ENCODE measurements around the gene BUD13.

The BUD13 gene

DNA sequence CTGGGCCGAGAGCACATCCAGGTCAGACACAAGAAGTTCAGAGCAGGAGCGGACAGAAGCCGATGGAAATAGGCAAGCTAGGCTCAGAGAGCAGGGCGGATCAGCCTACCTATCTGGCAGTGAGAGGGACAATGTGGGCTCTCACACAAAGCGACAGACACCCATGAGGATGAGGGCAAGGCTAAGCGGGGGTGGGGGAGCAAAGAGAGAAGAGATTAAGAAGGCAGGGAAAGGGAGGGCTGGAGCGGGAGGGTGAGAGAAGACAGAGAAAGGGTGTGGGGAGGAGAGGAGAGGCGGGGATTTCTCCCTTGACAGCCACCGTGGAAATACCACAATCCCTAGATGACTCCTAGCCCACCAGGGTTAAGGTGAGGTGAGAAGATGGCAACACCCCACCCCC is 57.9 kb downstream of the BUD13 start:
- no peaks in the 10 kb centered on the region for H3K36me3 ChIP-seq (ENCODE audit: control insufficient read depth in 2 of 2, insufficient read depth in 1 of 2, low read length in 2 of 2)
- H3K4me3 ChIP-seq (ENCODE audit: low read depth, low read length), result no peak overlapping the region
- TF ChIP-seq ZNF18 (tag by site-specific recombination; IDR thresholded peaks at IDR 0.05) (no peak), ZNF747 (tag by site-specific recombination; IDR thresholded peaks at IDR 0.05) (no peak), ZNF544 (tag by site-specific recombination; IDR thresholded peaks at IDR 0.05) (no peak), ZNF664 (tag by site-specific recombination; IDR thresholded peaks at IDR 0.05) (no peak), ZNF132 (tag by site-specific recombination; IDR thresholded peaks at IDR 0.05; ENCODE audit: borderline replicate concordance) (no peak), ZNF548 (tag by site-specific recombination; IDR thresholded peaks at IDR 0.05) (no peak), ZNF23 (tag by site-specific recombination; IDR thresholded peaks at IDR 0.05; ENCODE audit: borderline replicate concordance) (no peak), ZNF24 (tag by site-specific recombination; IDR thresholded peaks at IDR 0.05) (no peak), ZNF558 (tag by site-specific recombination; IDR thresholded peaks at IDR 0.05) (no peak), ZBTB49 (tag by site-specific recombination; IDR thresholded peaks at IDR 0.05; ENCODE audit: low read depth) (no peak), ZFP37 (tag by site-specific recombination; IDR thresholded peaks at IDR 0.05) (no peak)
- TF ChIP-seq, protein P1, sequence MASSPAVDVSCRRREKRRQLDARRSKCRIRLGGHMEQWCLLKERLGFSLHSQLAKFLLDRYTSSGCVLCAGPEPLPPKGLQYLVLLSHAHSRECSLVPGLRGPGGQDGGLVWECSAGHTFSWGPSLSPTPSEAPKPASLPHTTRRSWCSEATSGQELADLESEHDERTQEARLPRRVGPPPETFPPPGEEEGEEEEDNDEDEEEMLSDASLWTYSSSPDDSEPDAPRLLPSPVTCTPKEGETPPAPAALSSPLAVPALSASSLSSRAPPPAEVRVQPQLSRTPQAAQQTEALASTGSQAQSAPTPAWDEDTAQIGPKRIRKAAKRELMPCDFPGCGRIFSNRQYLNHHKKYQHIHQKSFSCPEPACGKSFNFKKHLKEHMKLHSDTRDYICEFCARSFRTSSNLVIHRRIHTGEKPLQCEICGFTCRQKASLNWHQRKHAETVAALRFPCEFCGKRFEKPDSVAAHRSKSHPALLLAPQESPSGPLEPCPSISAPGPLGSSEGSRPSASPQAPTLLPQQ (tag by site-specific recombination; IDR thresholded peaks at IDR 0.05), result no peak
- H3K9me3 ChIP-seq (ENCODE audit: control insufficient read depth, insufficient read depth, low read depth, low read length), result no peaks in the 10 kb centered on the region
- CTCF ChIA-PET, result interaction anchor here (0.6 to 3.3 kb wide), 6 partner anchors 17 to 513 kb away, joined by 3 to 15 read pairs (median 4); no protein-coding TSS in a partner anchor
- POLR2A ChIA-PET, result no interaction called here
- H3K27ac ChIP-seq (ENCODE audit: extremely low read depth, low read depth, low read length), result no peak overlapping the region
- no peaks in the 10 kb centered on the region for H3K4me1 ChIP-seq (ENCODE audit: control insufficient read depth, insufficient read depth, low read length)

DNA sequence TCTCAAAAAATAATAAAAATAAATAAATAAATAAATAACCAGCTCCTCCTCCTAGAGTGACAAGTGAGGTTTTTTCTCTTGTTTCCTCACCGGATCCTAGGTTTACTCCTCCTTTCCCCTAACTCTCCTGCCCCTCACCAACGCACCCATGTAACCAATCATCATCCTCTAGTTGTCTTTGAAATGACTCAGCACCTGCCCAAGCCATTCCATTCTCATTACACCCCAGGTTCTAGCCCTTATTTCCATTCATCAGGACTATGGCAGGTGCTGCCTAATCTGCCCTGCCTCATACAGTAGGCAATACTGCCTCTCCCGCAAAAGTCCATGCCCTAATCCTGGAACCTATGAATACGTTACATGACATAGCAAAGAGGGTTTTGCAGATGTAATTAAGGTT is 60.4 kb downstream of the BUD13 start:
- CTCF ChIA-PET, result interaction anchor here (1.3 kb wide), 1 partner anchor 20 kb away, joined by 3 read pairs; no protein-coding TSS in a partner anchor
- Histone ChIP-seq H3K4me1 (ENCODE audit: control insufficient read depth, insufficient read depth, low read length) (no peaks in the 10 kb centered on the region), H3K36me3 (ENCODE audit: control insufficient read depth in 2 of 2, insufficient read depth in 1 of 2, low read length in 2 of 2) (no peaks in the 10 kb centered on the region), H3K4me3 (ENCODE audit: low read depth, low read length) (no peak overlapping the region), H3K9me3 (ENCODE audit: control insufficient read depth, insufficient read depth, low read depth, low read length) (no peaks in the 10 kb centered on the region), H3K27ac (ENCODE audit: extremely low read depth, low read depth, low read length) (no peak overlapping the region)
- POLR2A ChIA-PET, result no interaction called here
- TF ChIP-seq, protein P2, sequence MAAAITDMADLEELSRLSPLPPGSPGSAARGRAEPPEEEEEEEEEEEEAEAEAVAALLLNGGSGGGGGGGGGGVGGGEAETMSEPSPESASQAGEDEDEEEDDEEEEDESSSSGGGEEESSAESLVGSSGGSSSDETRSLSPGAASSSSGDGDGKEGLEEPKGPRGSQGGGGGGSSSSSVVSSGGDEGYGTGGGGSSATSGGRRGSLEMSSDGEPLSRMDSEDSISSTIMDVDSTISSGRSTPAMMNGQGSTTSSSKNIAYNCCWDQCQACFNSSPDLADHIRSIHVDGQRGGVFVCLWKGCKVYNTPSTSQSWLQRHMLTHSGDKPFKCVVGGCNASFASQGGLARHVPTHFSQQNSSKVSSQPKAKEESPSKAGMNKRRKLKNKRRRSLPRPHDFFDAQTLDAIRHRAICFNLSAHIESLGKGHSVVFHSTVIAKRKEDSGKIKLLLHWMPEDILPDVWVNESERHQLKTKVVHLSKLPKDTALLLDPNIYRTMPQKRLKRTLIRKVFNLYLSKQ (tag by site-specific recombination; IDR thresholded peaks at IDR 0.05; ENCODE audit: borderline replicate concordance), result no peak
- TF ChIP-seq, protein P3, sequence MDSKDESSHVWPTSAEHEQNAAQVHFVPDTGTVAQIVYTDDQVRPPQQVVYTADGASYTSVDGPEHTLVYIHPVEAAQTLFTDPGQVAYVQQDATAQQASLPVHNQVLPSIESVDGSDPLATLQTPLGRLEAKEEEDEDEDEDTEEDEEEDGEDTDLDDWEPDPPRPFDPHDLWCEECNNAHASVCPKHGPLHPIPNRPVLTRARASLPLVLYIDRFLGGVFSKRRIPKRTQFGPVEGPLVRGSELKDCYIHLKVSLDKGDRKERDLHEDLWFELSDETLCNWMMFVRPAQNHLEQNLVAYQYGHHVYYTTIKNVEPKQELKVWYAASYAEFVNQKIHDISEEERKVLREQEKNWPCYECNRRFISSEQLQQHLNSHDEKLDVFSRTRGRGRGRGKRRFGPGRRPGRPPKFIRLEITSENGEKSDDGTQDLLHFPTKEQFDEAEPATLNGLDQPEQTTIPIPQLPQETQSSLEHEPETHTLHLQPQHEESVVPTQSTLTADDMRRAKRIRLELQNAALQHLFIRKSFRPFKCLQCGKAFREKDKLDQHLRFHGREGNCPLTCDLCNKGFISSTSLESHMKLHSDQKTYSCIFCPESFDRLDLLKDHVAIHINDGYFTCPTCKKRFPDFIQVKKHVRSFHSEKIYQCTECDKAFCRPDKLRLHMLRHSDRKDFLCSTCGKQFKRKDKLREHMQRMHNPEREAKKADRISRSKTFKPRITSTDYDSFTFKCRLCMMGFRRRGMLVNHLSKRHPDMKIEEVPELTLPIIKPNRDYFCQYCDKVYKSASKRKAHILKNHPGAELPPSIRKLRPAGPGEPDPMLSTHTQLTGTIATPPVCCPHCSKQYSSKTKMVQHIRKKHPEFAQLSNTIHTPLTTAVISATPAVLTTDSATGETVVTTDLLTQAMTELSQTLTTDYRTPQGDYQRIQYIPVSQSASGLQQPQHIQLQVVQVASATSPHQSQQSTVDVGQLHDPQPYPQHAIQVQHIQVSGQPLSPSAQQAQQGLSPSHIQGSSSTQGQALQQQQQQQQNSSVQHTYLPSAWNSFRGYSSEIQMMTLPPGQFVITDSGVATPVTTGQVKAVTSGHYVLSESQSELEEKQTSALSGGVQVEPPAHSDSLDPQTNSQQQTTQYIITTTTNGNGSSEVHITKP (tag by site-specific recombination; IDR thresholded peaks at IDR 0.05), result no peak
